ENCODE measurements around the gene MEGF6. TPM values are rescaled to one million over a fixed set of nuclear protein-coding genes. Genes with fewer than 3 reads are reported as not detected.

MEGF6 gene
- total and polyA plus RNA-seq, 11 donors: 1.9 to 16.2 (median 5.1) TPM

GRCh38 chr1:3609769-3610526 is 1.4 kb downstream of the MEGF6 start:
- Histone ChIP-seq H3K4me1 (peaks cover 0 to 22% (median 10%) of the 10 kb centered on the region in 12 donors), H3K9me3 (no peaks in the 10 kb centered on the region), H3K27me3 (peaks cover 13 to 61% (median 28%) of the 10 kb centered on the region in 9 donors), H3K36me3 (no peaks in the 10 kb centered on the region), H3K4me3 (no peak overlapping the region), H3K27ac (no peak overlapping the region)
- ATAC-seq: no peak
- 66 to 72% (median 69%) methylated on average over 13 to 24 of the region's 24 CpGs for WGBS, 4 donors
- TF ChIP-seq POLR2A (IDR thresholded peaks at IDR 0.05): no peak
- TF ChIP-seq CTCF (IDR thresholded peaks at IDR 0.05): no peak
- DNase-seq: no peak
- intact Hi-C loops (cut with DNase I): no loop called here

- DNase-seq: no peak
- no peak for ATAC-seq
- no peak overlapping the region for H3K4me3 ChIP-seq
- no peaks in the 10 kb centered on the region for H3K36me3 ChIP-seq
- peaks cover 13 to 68% (median 28%) of the 10 kb centered on the region in 9 donors for H3K27me3 ChIP-seq
- H3K27ac ChIP-seq: no peak overlapping the region
- 79 to 85% (median 81%) methylated on average over 18 to 22 of the region's 22 CpGs for WGBS, 4 donors
- intact Hi-C loops (cut with DNase I): no loop called here
- TF ChIP-seq CTCF (IDR thresholded peaks at IDR 0.05): no peak
- TF ChIP-seq POLR2A (IDR thresholded peaks at IDR 0.05): no peak
- no peaks in the 10 kb centered on the region for H3K9me3 ChIP-seq
- H3K4me1 ChIP-seq: peaks cover 0 to 22% (median 10%) of the 10 kb centered on the region in 12 donors
These were observed 2.1 kb downstream of the MEGF6 start for GRCh38 chr1:3609016-3609768.

GRCh38 chr1:3608154-3608553 is 3.2 kb downstream of the MEGF6 start:
- peaks cover 13 to 68% (median 28%) of the 10 kb centered on the region in 9 donors for H3K27me3 ChIP-seq
- peaks cover 0 to 22% (median 10%) of the 10 kb centered on the region in 12 donors for H3K4me1 ChIP-seq
- 89 to 94% (median 92%) methylated on average over 2 to 7 of the region's 7 CpGs for WGBS, 4 donors
- TF ChIP-seq CTCF (IDR thresholded peaks at IDR 0.05): no peak
- TF ChIP-seq POLR2A (IDR thresholded peaks at IDR 0.05): no peak
- no peak overlapping the region for H3K4me3 ChIP-seq
- H3K9me3 ChIP-seq: no peaks in the 10 kb centered on the region
- intact Hi-C loops (cut with DNase I): no loop called here
- ATAC-seq (no peak), DNase-seq (no peak)
- H3K36me3 ChIP-seq: no peaks in the 10 kb centered on the region
- H3K27ac ChIP-seq: no peak overlapping the region

GRCh38 chr1:3607703-3608065 is 3.6 kb downstream of the MEGF6 start:
- intact Hi-C loops (cut with DNase I): no loop called here
- Histone ChIP-seq H3K36me3 (no peaks in the 10 kb centered on the region), H3K9me3 (no peaks in the 10 kb centered on the region), H3K4me3 (no peak overlapping the region), H3K27me3 (peaks cover 13 to 63% (median 25%) of the 10 kb centered on the region in 9 donors), H3K27ac (no peak overlapping the region), H3K4me1 (peaks cover 0 to 22% (median 10%) of the 10 kb centered on the region in 12 donors)
- no peak for TF ChIP-seq CTCF (IDR thresholded peaks at IDR 0.05)
- TF ChIP-seq POLR2A (IDR thresholded peaks at IDR 0.05): no peak
- WGBS, 4 donors: 89 to 94% (median 93%) methylated on average over 14 to 18 of the region's 18 CpGs
- DNase-seq: no peak
- ATAC-seq: no peak

Measured in heart left ventricle (tissue), 16 donors.